B cell (primary cell): Measurements from ENCODE around the gene LRRK2.

ENCODE experiments used
- EZH2 ChIP-seq: IDR thresholded peaks from 2 replicates; pipeline ENCODE4 v1.6.1; 2012; ENCODE audit warnings: borderline replicate concordance, low read depth, mild to moderate bottlenecking, moderate library complexity, low read length; ENCODE audit not compliant: insufficient read depth, poor library complexity, severe bottlenecking
- TF ChIP-seq, protein P1 (sequence below): fragments of 200-600 bp; IDR thresholded peaks from one replicate; pipeline ENCODE4 v1.8.0; 2022; ENCODE audit warnings: antibody characterized with exemption, mild to moderate bottlenecking

GRCh38 chr12:40271981-40272664 lies 47.3 kb downstream of the LRRK2 start:
- TF ChIP-seq, protein P1, sequence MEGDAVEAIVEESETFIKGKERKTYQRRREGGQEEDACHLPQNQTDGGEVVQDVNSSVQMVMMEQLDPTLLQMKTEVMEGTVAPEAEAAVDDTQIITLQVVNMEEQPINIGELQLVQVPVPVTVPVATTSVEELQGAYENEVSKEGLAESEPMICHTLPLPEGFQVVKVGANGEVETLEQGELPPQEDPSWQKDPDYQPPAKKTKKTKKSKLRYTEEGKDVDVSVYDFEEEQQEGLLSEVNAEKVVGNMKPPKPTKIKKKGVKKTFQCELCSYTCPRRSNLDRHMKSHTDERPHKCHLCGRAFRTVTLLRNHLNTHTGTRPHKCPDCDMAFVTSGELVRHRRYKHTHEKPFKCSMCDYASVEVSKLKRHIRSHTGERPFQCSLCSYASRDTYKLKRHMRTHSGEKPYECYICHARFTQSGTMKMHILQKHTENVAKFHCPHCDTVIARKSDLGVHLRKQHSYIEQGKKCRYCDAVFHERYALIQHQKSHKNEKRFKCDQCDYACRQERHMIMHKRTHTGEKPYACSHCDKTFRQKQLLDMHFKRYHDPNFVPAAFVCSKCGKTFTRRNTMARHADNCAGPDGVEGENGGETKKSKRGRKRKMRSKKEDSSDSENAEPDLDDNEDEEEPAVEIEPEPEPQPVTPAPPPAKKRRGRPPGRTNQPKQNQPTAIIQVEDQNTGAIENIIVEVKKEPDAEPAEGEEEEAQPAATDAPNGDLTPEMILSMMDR: no peak
- TF ChIP-seq EZH2: no peak
